HepG2 (cell line): ENCODE data around the gene POGLUT2. TPM values are rescaled to one million over a fixed set of nuclear protein-coding genes. Genes with fewer than 3 reads are reported as not detected.

Experiments used
- KDM6A ChIP-seq: IDR thresholded peaks from 2 replicates; pipeline ENCODE4 v1.6.1; 2016; ENCODE audit warnings: low read depth
- TFE3 ChIP-seq: IDR thresholded peaks from 2 replicates; pipeline ENCODE4 v1.6.1; 2016
- TOPORS ChIP-seq: sonication (generic); formaldehyde crosslinking; IDR thresholded peaks from 2 replicates; pipeline ENCODE4 v1.8.0; 2023; ENCODE audit warnings: mild to moderate bottlenecking, missing genetic modification reagents
- ZNF512B ChIP-seq: sonication (generic); formaldehyde crosslinking; IDR thresholded peaks from 2 replicates; pipeline ENCODE4 v1.5.1; 2020; ENCODE audit warnings: missing genetic modification reagents, mild to moderate bottlenecking, borderline replicate concordance
- ZNF687 ChIP-seq: sonication (generic); formaldehyde crosslinking; IDR thresholded peaks from 2 replicates; pipeline ENCODE4 v1.5.1; 2020; ENCODE audit warnings: mild to moderate bottlenecking, missing genetic modification reagents, moderate library complexity
- ZNF724P ChIP-seq: sonication (generic); formaldehyde crosslinking; IDR thresholded peaks from 2 replicates; pipeline ENCODE4 v1.8.0; 2022; ENCODE audit warnings: missing genetic modification reagents, borderline replicate concordance
- polyA plus RNA-seq, 8 experiments: library from polyadenylated mRNA; depleted of rRNA in 3 of 8; stranded (reverse) in 7 of 8; unstranded in 1 of 8; fragments of >200 nt; fragmentation: Illumina TruSeq in 4 of 8; extraction: Trizol in 4 of 8; gene quantifications; 2 replicates each; pipeline versions ENCODE4 v1.2.1 to v1.2.3, GENCODE V29; 2011 to 2016; ENCODE audit warnings: low read depth in 4 of 8, missing spikeins in 1 of 8, mixed read lengths in 1 of 8; ENCODE audit not compliant: insufficient read depth in 1 of 8
- total RNA-seq, 5 experiments: library from RNA; depleted of rRNA; stranded (reverse); fragments of >200 nt; fragmentation: Illumina TruSeq; extraction: Trizol; gene quantifications; 2 replicates each; pipeline ENCODE4 v1.2.3, GENCODE V29; 2016; ENCODE audit warnings: low read depth in 1 of 5

Gene POGLUT2
- total and polyA plus RNA-seq, 2 of the 13 experiments (the other 11 are each of a cell fraction or from before 2014, with no cell fraction given) = 18.0 to 26.1 TPM

- TF ChIP-seq KDM6A (CRISPR knock-in tag) (peak; percentile 66), TFE3 (CRISPR knock-in tag) (no peak), TOPORS (CRISPR knock-in tag) (0 out of 2 replicates have a peak, but pooled peaks have one; percentile 44), ZNF512B (CRISPR knock-in tag) (no peak), ZNF687 (CRISPR knock-in tag) (no peak), ZNF724P (CRISPR knock-in tag) (no peak)
Observed at GRCh38 chr13:102770435-102770834, 28.3 kb downstream of the POGLUT2 start (continued).
